Measurements from ENCODE around the gene TLCD3A. TPM values are rescaled to one million over a fixed set of nuclear protein-coding genes. Genes with fewer than 3 reads are reported as not detected.
A peak's percentile ranks its signal among the peaks of the same experiment; 100 is the strongest.

Gene TLCD3A
- total and polyA plus RNA-seq, 2 donors (not counting 1 experiment from before 2014, with no cell fraction given) = 7.6 to 54.7 TPM

DNA sequence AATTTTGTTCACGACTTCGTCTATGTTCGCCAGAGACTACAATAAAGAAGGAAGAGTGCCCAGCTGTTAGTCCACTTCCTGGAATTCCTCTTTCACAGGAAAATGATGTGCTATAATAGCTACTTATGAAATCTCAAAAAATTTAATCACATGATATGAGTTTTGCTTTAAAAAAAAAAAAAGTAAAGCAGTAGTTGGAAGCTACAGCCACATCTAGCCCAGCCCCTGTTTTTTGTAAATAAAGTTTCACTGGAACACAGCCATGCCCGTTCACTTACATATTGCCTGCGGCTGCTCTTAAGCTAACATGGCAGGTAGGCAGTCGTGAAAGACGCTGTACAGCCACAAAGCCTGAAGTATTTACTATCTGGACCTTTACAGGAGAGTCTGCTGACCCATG is 33.1 kb upstream of the TLCD3A start:
- Histone ChIP-seq H3K27me3 (ENCODE audit: control insufficient read depth, insufficient read depth, low read length) (no peaks in the 10 kb centered on the region), H3K27ac (ENCODE audit: insufficient read depth, low read length) (no peak overlapping the region), H3K4me3 (replicated peaks in 1 of 4; ENCODE audit: control extremely low read depth in 1 of 4, insufficient read depth in 1 of 4, low read depth in 3 of 4, low read length in 4 of 4) (no peak overlapping the region), H3K36me3 (ENCODE audit: control insufficient read depth, insufficient read depth, low read length) (peaks cover 8% of the 10 kb centered on the region), H3K4me1 (ENCODE audit: control insufficient read depth, extremely low read depth, insufficient read depth, low read length) (peaks cover 10% of the 10 kb centered on the region), H3K79me2 (ENCODE audit: control insufficient read depth, insufficient read depth, low read length) (peaks cover 10% of the 10 kb centered on the region), H3K4me2 (ENCODE audit: extremely low read depth, insufficient read depth, low read length) (no peak overlapping the region), H3K9ac (ENCODE audit: insufficient read depth, low read length) (no peak overlapping the region), H2AFZ (ENCODE audit: low read length) (no peak overlapping the region), H4K20me1 (ENCODE audit: control insufficient read depth, extremely low read depth, insufficient read depth, low read length) (no peaks in the 10 kb centered on the region), H3K9me3 (ENCODE audit: control insufficient read depth, insufficient read depth, low read depth, low read length) (no peaks in the 10 kb centered on the region)
- no peak for TF ChIP-seq EZH2 (IDR thresholded peaks at IDR 0.05; ENCODE audit: low read length, missing control alignments)
- TF ChIP-seq, protein P1, sequence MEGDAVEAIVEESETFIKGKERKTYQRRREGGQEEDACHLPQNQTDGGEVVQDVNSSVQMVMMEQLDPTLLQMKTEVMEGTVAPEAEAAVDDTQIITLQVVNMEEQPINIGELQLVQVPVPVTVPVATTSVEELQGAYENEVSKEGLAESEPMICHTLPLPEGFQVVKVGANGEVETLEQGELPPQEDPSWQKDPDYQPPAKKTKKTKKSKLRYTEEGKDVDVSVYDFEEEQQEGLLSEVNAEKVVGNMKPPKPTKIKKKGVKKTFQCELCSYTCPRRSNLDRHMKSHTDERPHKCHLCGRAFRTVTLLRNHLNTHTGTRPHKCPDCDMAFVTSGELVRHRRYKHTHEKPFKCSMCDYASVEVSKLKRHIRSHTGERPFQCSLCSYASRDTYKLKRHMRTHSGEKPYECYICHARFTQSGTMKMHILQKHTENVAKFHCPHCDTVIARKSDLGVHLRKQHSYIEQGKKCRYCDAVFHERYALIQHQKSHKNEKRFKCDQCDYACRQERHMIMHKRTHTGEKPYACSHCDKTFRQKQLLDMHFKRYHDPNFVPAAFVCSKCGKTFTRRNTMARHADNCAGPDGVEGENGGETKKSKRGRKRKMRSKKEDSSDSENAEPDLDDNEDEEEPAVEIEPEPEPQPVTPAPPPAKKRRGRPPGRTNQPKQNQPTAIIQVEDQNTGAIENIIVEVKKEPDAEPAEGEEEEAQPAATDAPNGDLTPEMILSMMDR (conservative IDR thresholded peaks at IDR 0.05 in 1 of 2, IDR thresholded peaks at IDR 0.05 in 1 of 2; ENCODE audit: low read depth in 1 of 2, low read length in 2 of 2) = no peak
- peak in 1 of 2 donors; percentile 32 for DNase-seq (ENCODE audit: low read depth in 2 of 2)

DNA sequence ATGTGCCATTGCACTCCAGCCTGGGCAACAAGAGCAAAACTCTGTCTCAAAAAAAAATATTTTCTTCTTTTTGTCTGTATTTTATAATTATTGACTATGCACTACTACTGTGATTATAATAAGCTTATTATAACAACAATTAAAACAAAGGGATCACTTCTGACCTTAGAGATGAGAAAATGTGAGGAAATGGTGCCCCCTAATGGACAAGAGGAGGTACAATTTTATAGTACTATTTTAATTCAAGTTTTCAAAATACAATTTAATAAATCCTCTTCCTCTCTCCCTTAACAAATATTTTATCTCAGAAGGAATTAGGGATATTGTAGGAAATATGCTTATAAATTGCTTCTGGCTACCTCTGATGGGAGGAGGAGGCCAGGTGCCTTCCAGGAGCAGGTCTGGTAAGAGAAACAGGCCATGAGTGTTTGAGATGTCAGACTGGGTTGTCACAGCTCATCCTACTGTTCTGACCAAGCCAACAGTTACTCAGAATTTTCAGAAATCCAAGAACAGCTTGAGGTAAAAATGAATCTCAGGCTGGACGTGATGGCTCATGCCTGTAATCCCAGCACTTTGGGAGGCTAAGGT is 31.8 kb upstream of the TLCD3A start:
- Histone ChIP-seq H3K4me3 (replicated peaks in 1 of 4; ENCODE audit: control extremely low read depth in 1 of 4, insufficient read depth in 1 of 4, low read depth in 3 of 4, low read length in 4 of 4) (no peak overlapping the region), H3K4me2 (ENCODE audit: extremely low read depth, insufficient read depth, low read length) (no peak overlapping the region), H2AFZ (ENCODE audit: low read length) (no peak overlapping the region), H3K4me1 (ENCODE audit: control insufficient read depth, extremely low read depth, insufficient read depth, low read length) (peaks cover 3% of the 10 kb centered on the region), H3K27ac (ENCODE audit: insufficient read depth, low read length) (no peak overlapping the region), H3K36me3 (ENCODE audit: control insufficient read depth, insufficient read depth, low read length) (peaks cover 6% of the 10 kb centered on the region), H4K20me1 (ENCODE audit: control insufficient read depth, extremely low read depth, insufficient read depth, low read length) (no peaks in the 10 kb centered on the region), H3K9me3 (ENCODE audit: control insufficient read depth, insufficient read depth, low read depth, low read length) (no peaks in the 10 kb centered on the region), H3K27me3 (ENCODE audit: control insufficient read depth, insufficient read depth, low read length) (no peaks in the 10 kb centered on the region), H3K9ac (ENCODE audit: insufficient read depth, low read length) (no peak overlapping the region), H3K79me2 (ENCODE audit: control insufficient read depth, insufficient read depth, low read length) (peaks cover 16% of the 10 kb centered on the region)
- no peak for TF ChIP-seq EZH2 (IDR thresholded peaks at IDR 0.05; ENCODE audit: low read length, missing control alignments)
- TF ChIP-seq, protein P1 (conservative IDR thresholded peaks at IDR 0.05 in 1 of 2, IDR thresholded peaks at IDR 0.05 in 1 of 2; ENCODE audit: low read depth in 1 of 2, low read length in 2 of 2) = peak; percentile 35 to 51
- peak; percentile 19 to 64 for DNase-seq (ENCODE audit: low read depth in 2 of 2)

DNA sequence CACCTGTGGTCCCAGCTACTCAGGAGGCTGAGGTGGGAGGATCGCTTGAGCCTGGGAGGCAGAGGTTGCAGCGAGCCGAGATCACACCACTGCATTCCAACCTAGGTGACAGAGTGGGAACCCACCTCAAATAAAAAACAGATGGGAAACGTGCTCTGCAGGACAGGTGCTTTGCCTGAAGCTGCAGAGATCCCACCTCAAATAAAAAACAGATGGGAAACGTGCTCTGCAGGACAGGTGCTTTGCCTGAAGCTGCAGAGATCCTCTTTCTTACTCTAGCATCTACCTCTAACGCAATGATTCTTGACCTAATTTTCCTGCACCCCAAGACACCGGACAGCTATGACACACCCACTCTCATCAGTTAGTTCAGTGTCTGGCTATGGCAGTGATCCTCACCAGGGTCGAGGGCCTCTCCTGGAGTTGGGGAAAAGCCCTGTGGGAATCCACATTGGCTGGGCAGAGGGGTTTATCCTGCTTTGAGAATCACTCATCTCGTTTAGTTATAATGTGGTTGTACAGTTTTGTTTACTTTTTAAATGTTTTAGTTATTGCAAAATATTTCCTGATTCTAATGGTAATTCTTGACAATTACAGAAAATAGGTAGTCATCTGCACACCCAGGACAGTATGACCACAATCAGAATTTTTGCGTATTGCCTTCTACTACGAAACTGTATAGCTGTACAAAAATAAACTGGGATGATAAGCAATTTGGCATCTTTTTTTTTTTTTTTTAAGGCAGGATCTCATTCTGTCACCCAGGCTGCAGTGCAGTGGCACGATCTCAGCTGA is 29.1 kb upstream of the TLCD3A start:
- peaks cover 3% of the 10 kb centered on the region for H3K4me1 ChIP-seq (ENCODE audit: control insufficient read depth, extremely low read depth, insufficient read depth, low read length)

More for the DNA sequence above, 29.1 kb upstream of the TLCD3A start:
- Histone ChIP-seq H3K9me3 (ENCODE audit: control insufficient read depth, insufficient read depth, low read depth, low read length) (no peaks in the 10 kb centered on the region), H2AFZ (ENCODE audit: low read length) (no peak overlapping the region), H3K79me2 (ENCODE audit: control insufficient read depth, insufficient read depth, low read length) (peaks cover 25% of the 10 kb centered on the region), H3K4me3 (replicated peaks in 1 of 4; ENCODE audit: control extremely low read depth in 1 of 4, insufficient read depth in 1 of 4, low read depth in 3 of 4, low read length in 4 of 4) (no peak overlapping the region), H3K9ac (ENCODE audit: insufficient read depth, low read length) (no peak overlapping the region), H3K36me3 (ENCODE audit: control insufficient read depth, insufficient read depth, low read length) (peaks cover 3% of the 10 kb centered on the region), H4K20me1 (ENCODE audit: control insufficient read depth, extremely low read depth, insufficient read depth, low read length) (no peaks in the 10 kb centered on the region), H3K27me3 (ENCODE audit: control insufficient read depth, insufficient read depth, low read length) (no peaks in the 10 kb centered on the region), H3K4me2 (ENCODE audit: extremely low read depth, insufficient read depth, low read length) (no peak overlapping the region), H3K27ac (ENCODE audit: insufficient read depth, low read length) (no peak overlapping the region)
- TF ChIP-seq EZH2 (IDR thresholded peaks at IDR 0.05; ENCODE audit: low read length, missing control alignments) = no peak
- TF ChIP-seq, protein P1 (conservative IDR thresholded peaks at IDR 0.05 in 1 of 2, IDR thresholded peaks at IDR 0.05 in 1 of 2; ENCODE audit: low read depth in 1 of 2, low read length in 2 of 2) = no peak
- no peak for DNase-seq (ENCODE audit: low read depth in 2 of 2)

All from fibroblast of lung (primary cell).